Thymus (tissue), 11 donors: Measurements from ENCODE around the gene ERI2. TPM values are rescaled to one million over a fixed set of nuclear protein-coding genes. Genes with fewer than 3 reads are reported as not detected.

Experiments
- DNase-seq, 9 donors: peaks; one replicate each; pipeline ENCODE4 v3.0.0-alpha.2; 2013; ENCODE audit warnings: low spot score in 9 of 9, low read depth in 6 of 9, missing footprints in 1 of 9
- H3K27ac ChIP-seq, 2 donors: one replicate each; pipeline ENCODE4 v1.5.1; 2013; ENCODE audit warnings: control low read depth in 1 of 2, low read depth in 1 of 2, low read length in 1 of 2, mild to moderate bottlenecking in 1 of 2, moderate library complexity in 1 of 2
- H3K27me3 ChIP-seq, 2 donors: one replicate each; pipeline ENCODE4 v1.5.1; 2013; ENCODE audit warnings: low read length in 1 of 2; ENCODE audit not compliant: control insufficient read depth in 2 of 2, insufficient read depth in 1 of 2
- H3K36me3 ChIP-seq, 2 donors: one replicate each; pipeline ENCODE4 v1.5.1; 2013; ENCODE audit warnings: low read length in 1 of 2, mild to moderate bottlenecking in 1 of 2, moderate library complexity in 1 of 2; ENCODE audit not compliant: control insufficient read depth in 2 of 2, insufficient read depth in 2 of 2
- H3K4me1 ChIP-seq, 2 donors: one replicate each; pipeline ENCODE4 v1.5.1; 2013; ENCODE audit warnings: low read length in 2 of 2; ENCODE audit not compliant: control insufficient read depth in 2 of 2, insufficient read depth in 2 of 2
- H3K4me3 ChIP-seq, 2 donors: one replicate each; pipeline ENCODE4 v1.5.1; 2013; ENCODE audit warnings: low read length in 2 of 2, control low read depth in 1 of 2, mild to moderate bottlenecking in 1 of 2
- H3K9me3 ChIP-seq, 2 donors: one replicate each; pipeline ENCODE4 v1.5.1; 2013; ENCODE audit warnings: low read length in 1 of 2, mild to moderate bottlenecking in 1 of 2; ENCODE audit not compliant: control insufficient read depth in 2 of 2, insufficient read depth in 1 of 2
- WGBS: extraction: QIAGEN DNeasy Blood & Tissue Kit; methylation state at CpG from one replicate; pipeline ENCODE4 v1.1.7; 2013; 5-methylcytosine and 5-hydroxymethylcytosine counted together
- polyA plus RNA-seq: library from polyadenylated mRNA; stranded (reverse); fragments of 200-250 nt; gene quantifications from one replicate; pipeline ENCODE4 v1.2.3, GENCODE V29; 2013
- total RNA-seq: library from RNA; stranded (reverse); fragments of 120-200 nt; gene quantifications from one replicate; pipeline ENCODE4 v1.2.4, GENCODE V29; 2013
- donor health status: healthy.

ERI2 gene
- total and polyA plus RNA-seq, 2 donors = 12.2 to 20.1 TPM

- 98% methylated on average over 2 of the region's 2 CpGs for WGBS
Measured at GRCh38 chr16:20782470-20782869, 23.8 kb downstream of the ERI2 start.

GRCh38 chr16:20781697-20782096 lies 24.6 kb downstream of the ERI2 start:
- no peak for DNase-seq
- Histone ChIP-seq H3K4me1 (no peaks in the 10 kb centered on the region), H3K36me3 (peaks cover 0 to 3% of the 10 kb centered on the region in 2 donors), H3K4me3 (no peak overlapping the region), H3K27me3 (no peaks in the 10 kb centered on the region), H3K27ac (no peak overlapping the region), H3K9me3 (no peaks in the 10 kb centered on the region)
- WGBS = 88% methylated on average over 1 of the region's 1 CpG

More at GRCh38 chr16:20782470-20782869, 23.8 kb downstream of the ERI2 start:
- Histone ChIP-seq H3K27ac (no peak overlapping the region), H3K4me3 (no peak overlapping the region), H3K4me1 (no peaks in the 10 kb centered on the region), H3K27me3 (no peaks in the 10 kb centered on the region), H3K9me3 (no peaks in the 10 kb centered on the region), H3K36me3 (peaks cover 0 to 3% of the 10 kb centered on the region in 2 donors)
- DNase-seq = no peak

- H3K9me3 ChIP-seq = no peaks in the 10 kb centered on the region
- H3K36me3 ChIP-seq = peaks cover 0 to 3% of the 10 kb centered on the region in 2 donors
- DNase-seq = peak in 8 of 9 donors; percentile 6 to 68 (median 38)
- H3K27me3 ChIP-seq = no peaks in the 10 kb centered on the region
- H3K27ac ChIP-seq = no peak overlapping the region
- H3K4me1 ChIP-seq = no peaks in the 10 kb centered on the region
- 92% methylated on average over 7 of the region's 7 CpGs for WGBS
- no peak overlapping the region for H3K4me3 ChIP-seq
Measured at GRCh38 chr16:20774703-20775362, 31.4 kb downstream of the ERI2 start.

DNA sequence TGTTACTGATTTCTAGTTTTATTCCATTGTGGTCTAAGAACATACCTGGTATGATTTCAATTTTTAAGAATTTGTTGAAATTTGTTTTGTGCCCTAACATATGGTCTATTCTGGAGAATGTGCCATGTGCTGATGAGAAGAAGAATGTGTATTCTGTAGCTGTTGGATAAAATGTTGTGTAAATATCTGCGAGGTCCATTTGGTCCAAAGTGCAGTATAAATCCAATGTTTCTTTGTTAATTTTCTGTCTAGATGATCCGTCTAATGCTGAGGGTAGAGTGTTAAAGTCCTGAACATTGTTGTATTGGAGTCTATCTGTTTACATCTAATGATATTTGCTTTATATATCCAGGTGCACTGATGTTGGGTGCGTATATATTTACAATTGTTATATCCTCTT lies 32.6 kb downstream of the ERI2 start:
- no peaks in the 10 kb centered on the region for H3K9me3 ChIP-seq
- WGBS = over 99% methylated on average over 3 of the region's 3 CpGs
- no peak overlapping the region for H3K4me3 ChIP-seq
- no peak for DNase-seq
- H3K27ac ChIP-seq = no peak overlapping the region
- no peaks in the 10 kb centered on the region for H3K27me3 ChIP-seq
- H3K4me1 ChIP-seq = no peaks in the 10 kb centered on the region
- H3K36me3 ChIP-seq = peaks cover 0 to 3% of the 10 kb centered on the region in 2 donors

- DNase-seq = no peak
- WGBS = 82% methylated on average over 1 of the region's 1 CpG
- H3K4me3 ChIP-seq = no peak overlapping the region
- H3K27ac ChIP-seq = no peak overlapping the region
- no peaks in the 10 kb centered on the region for H3K36me3 ChIP-seq
- H3K4me1 ChIP-seq = peaks cover 0 to 2% of the 10 kb centered on the region in 2 donors
- H3K9me3 ChIP-seq = no peaks in the 10 kb centered on the region
- H3K27me3 ChIP-seq = no peaks in the 10 kb centered on the region
Measured at GRCh38 chr16:20768818-20769217, 37.5 kb downstream of the ERI2 start.

GRCh38 chr16:20768121-20768520 lies 38.2 kb downstream of the ERI2 start:
- Histone ChIP-seq H3K4me3 (no peak overlapping the region), H3K27ac (no peak overlapping the region), H3K4me1 (peaks cover 0 to 5% of the 10 kb centered on the region in 2 donors), H3K9me3 (no peaks in the 10 kb centered on the region), H3K27me3 (no peaks in the 10 kb centered on the region), H3K36me3 (no peaks in the 10 kb centered on the region)
- 98% methylated on average over 1 of the region's 1 CpG for whole genome bisulfite sequencing
- DNase-seq = no peak

- Histone ChIP-seq H3K27ac (no peak overlapping the region), H3K27me3 (no peaks in the 10 kb centered on the region), H3K9me3 (no peaks in the 10 kb centered on the region), H3K4me1 (peaks cover 0 to 5% of the 10 kb centered on the region in 2 donors), H3K36me3 (no peaks in the 10 kb centered on the region), H3K4me3 (no peak overlapping the region)
- DNase-seq = no peak
Measured at GRCh38 chr16:20767577-20767976, 38.7 kb downstream of the ERI2 start.

DNA sequence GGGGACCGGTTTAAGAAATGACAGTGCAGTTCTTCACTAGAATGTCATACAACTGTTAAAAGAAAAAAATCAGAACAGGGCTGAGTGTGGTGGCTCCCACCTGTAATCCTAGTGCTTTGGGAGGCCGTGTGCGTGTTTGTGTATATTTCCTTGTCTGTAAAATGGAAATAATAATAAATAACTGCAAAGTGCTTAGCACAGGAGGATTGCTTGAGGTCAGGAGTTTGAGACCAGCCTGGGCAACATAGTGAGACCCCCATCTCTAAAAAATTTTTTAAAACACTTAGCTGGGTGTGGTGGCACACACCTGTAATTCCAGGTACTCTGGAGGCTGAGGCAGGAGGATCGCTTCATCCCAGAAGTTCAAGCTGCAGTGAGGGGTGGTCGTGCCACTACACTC lies 40.0 kb downstream of the ERI2 start:
- no peak for DNase-seq
- no peaks in the 10 kb centered on the region for H3K36me3 ChIP-seq
- no peaks in the 10 kb centered on the region for H3K27me3 ChIP-seq
- 98% methylated on average over 5 of the region's 5 CpGs for WGBS
- no peaks in the 10 kb centered on the region for H3K9me3 ChIP-seq
- no peak overlapping the region for H3K4me3 ChIP-seq
- peaks cover 0 to 5% of the 10 kb centered on the region in 2 donors for H3K4me1 ChIP-seq
- H3K27ac ChIP-seq = no peak overlapping the region

DNA sequence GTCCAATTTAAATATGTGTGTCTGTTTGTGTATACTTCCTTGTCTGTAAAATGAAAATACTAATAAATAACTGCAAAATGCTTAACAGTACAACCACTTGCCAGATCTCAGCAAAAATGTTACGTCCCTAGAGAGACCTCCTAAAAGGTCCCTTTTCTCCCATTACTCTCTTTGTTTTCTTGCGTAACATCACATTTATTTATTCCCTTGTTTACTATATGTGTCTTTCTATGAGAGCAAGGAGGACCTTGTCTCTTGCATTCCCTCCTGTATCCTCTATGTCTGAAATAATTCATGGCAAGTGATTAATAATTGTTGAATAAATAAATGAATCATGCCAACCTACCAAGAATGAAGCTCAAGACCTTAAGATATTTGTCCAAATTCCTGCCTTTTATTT lies 40.5 kb downstream of the ERI2 start:
- peaks cover 0 to 5% of the 10 kb centered on the region in 2 donors for H3K4me1 ChIP-seq
- WGBS = 97% methylated on average over 2 of the region's 2 CpGs
- H3K9me3 ChIP-seq = no peaks in the 10 kb centered on the region
- no peak for DNase-seq
- no peaks in the 10 kb centered on the region for H3K36me3 ChIP-seq
- H3K4me3 ChIP-seq = no peak overlapping the region
- no peaks in the 10 kb centered on the region for H3K27me3 ChIP-seq
- no peak overlapping the region for H3K27ac ChIP-seq
